Neural crest cell (in vitro differentiated cells): ENCODE measurements around the gene KCNA1. TPM values are rescaled to one million over a fixed set of nuclear protein-coding genes. Genes with fewer than 3 reads are reported as not detected.

Experiments used
- DNase-seq: peaks from one replicate; pipeline ENCODE4 v3.0.0; 2021; ENCODE audit warnings: low read depth, mixed read lengths, low spot score
- H3K27ac Mint-ChIP-seq: one replicate; pipeline ENCODE4 v1.8.0; 2021; ENCODE audit warnings: mild to moderate bottlenecking, mixed read lengths; ENCODE audit not compliant: unreplicated experiment
- H3K27me3 Mint-ChIP-seq: 2 replicates; pipeline ENCODE4 v1.8.0; 2021; ENCODE audit warnings: low read depth, mild to moderate bottlenecking, mixed read lengths
- H3K36me3 Mint-ChIP-seq: 2 replicates; pipeline ENCODE4 v1.8.0; 2021; ENCODE audit warnings: low read depth, mild to moderate bottlenecking, mixed read lengths
- H3K4me1 Mint-ChIP-seq: 2 replicates; pipeline ENCODE4 v1.8.0; 2021; ENCODE audit warnings: mixed read lengths
- H3K4me3 Mint-ChIP-seq: one replicate; pipeline ENCODE4 v1.8.0; 2021; ENCODE audit warnings: mild to moderate bottlenecking, mixed read lengths
- H3K9me3 Mint-ChIP-seq: 2 replicates; pipeline ENCODE4 v1.8.0; 2021; ENCODE audit warnings: mixed read lengths
- CTCF ChIP-seq: fragments of 200-600 bp; sonication (generic); conservative IDR thresholded peaks from 2 replicates; pipeline ENCODE4 v1.5.0; 2021; ENCODE audit warnings: antibody characterized with exemption, mild to moderate bottlenecking
- total RNA-seq: library from RNA; stranded (reverse); gene quantifications from 2 replicates; pipeline ENCODE4 v1.2.1, GENCODE V29; 2021

The KCNA1 gene
- total RNA-seq, 1 donor from 2014 or later, result 0.37 TPM

- Mint-ChIP-seq H3K9me3 (no peaks in the 10 kb centered on the region), H3K4me1 (no peaks in the 10 kb centered on the region), H3K27ac (no peak overlapping the region), H3K4me3 (no peak overlapping the region), H3K36me3 (no peaks in the 10 kb centered on the region), H3K27me3 (peaks cover 68% of the 10 kb centered on the region)
- no peak for DNase-seq
- TF ChIP-seq CTCF, result no peak
These were observed 50.3 kb downstream of the KCNA1 start for GRCh38 chr12:4960030-4960429.

GRCh38 chr12:4960547-4960946 is 50.8 kb downstream of the KCNA1 start:
- H3K9me3 Mint-ChIP-seq, result no peaks in the 10 kb centered on the region
- H3K4me1 Mint-ChIP-seq, result no peaks in the 10 kb centered on the region

GRCh38 chr12:4961311-4961710 is 51.6 kb downstream of the KCNA1 start:
- TF ChIP-seq CTCF, result no peak
- no peak for DNase-seq
- Mint-ChIP-seq H3K4me1 (no peaks in the 10 kb centered on the region), H3K36me3 (no peaks in the 10 kb centered on the region), H3K27me3 (peaks cover 68% of the 10 kb centered on the region), H3K27ac (no peak overlapping the region), H3K9me3 (no peaks in the 10 kb centered on the region), H3K4me3 (no peak overlapping the region)

More at GRCh38 chr12:4960547-4960946, 50.8 kb downstream of the KCNA1 start:
- no peak for TF ChIP-seq CTCF
- no peak overlapping the region for H3K27ac Mint-ChIP-seq
- peaks cover 66% of the 10 kb centered on the region for H3K27me3 Mint-ChIP-seq
- no peak for DNase-seq
- no peak overlapping the region for H3K4me3 Mint-ChIP-seq
- no peaks in the 10 kb centered on the region for H3K36me3 Mint-ChIP-seq

GRCh38 chr12:4962539-4963486 is 53.1 kb downstream of the KCNA1 start:
- Mint-ChIP-seq H3K9me3 (no peaks in the 10 kb centered on the region), H3K4me1 (no peaks in the 10 kb centered on the region), H3K36me3 (no peaks in the 10 kb centered on the region), H3K4me3 (no peak overlapping the region), H3K27me3 (peaks cover 69% of the 10 kb centered on the region), H3K27ac (no peak overlapping the region)
- TF ChIP-seq CTCF, result no peak
- no peak for DNase-seq

Other genes starting within 250 kb of the KCNA1 start
- gene GALNT8, start 189.5 kb upstream of the KCNA1 start, total RNA-seq, result 7.6 and 7.9 TPM in 2 replicates
- not detected in 2 replicates for gene KCNA5, start 134.0 kb downstream of the KCNA1 start, total RNA-seq